GM12891 (cell line): ENCODE results near the gene ZNF185.

Source experiments
- PAX5 ChIP-seq: IDR thresholded peaks from 2 replicates; pipeline ENCODE4 v1.6.1; 2011; ENCODE audit warnings: low read length, moderate library complexity, mild to moderate bottlenecking; ENCODE audit not compliant: insufficient read depth, severe bottlenecking
- POLR2A ChIP-seq: IDR thresholded peaks from 2 replicates; pipeline ENCODE4 v1.6.1; 2011; ENCODE audit warnings: low read depth, low read length, control low read depth
- POLR2AphosphoS5 ChIP-seq: IDR thresholded peaks from 2 replicates; pipeline ENCODE4 v1.6.1; 2011; ENCODE audit warnings: low read depth, low read length, control low read depth

GRCh38 chrX:152912641-152913040, 14.8 kb downstream of the ZNF185 start:
- TF ChIP-seq PAX5 (no peak), POLR2AphosphoS5 (no peak), POLR2A (no peak)
